Measurements from ENCODE around the gene KLK15. TPM values are rescaled to one million over a fixed set of nuclear protein-coding genes. Genes with fewer than 3 reads are reported as not detected.

Gene KLK15
- total and polyA plus RNA-seq, 5 experiments from 2014 or later = not detected

Other genes with a start within 250 kb of the KLK15 start
- 1 to 10 TPM; 2.7 TPM for gene SYT3, start 193.7 kb downstream of the KLK15 start, total RNA-seq
- 1 to 10 TPM in 1 of 3 donors, under 1 TPM in 2; 0.51 to 1.7 (median 0.51) TPM for gene SYT3, start 193.7 kb downstream of the KLK15 start, polyA plus RNA-seq
- 1 to 10 TPM; 1.9 to 2.4 TPM for gene C19orf81, start 184.1 kb downstream of the KLK15 start, total RNA-seq
- gene C19orf81, start 184.1 kb downstream of the KLK15 start, polyA plus RNA-seq = 1 to 10 TPM; 1.2 to 5.3 (median 1.8) TPM
- gene SHANK1, start 113.8 kb downstream of the KLK15 start, total RNA-seq = under 1 TPM; 0.26 to 0.30 TPM
- under 1 TPM in 2 of 3 donors, not detected in 1; 0.43 to 0.96 TPM for gene SHANK1, start 113.8 kb downstream of the KLK15 start, polyA plus RNA-seq
- 10 to 100 TPM; 12.4 to 14.0 TPM for gene CLEC11A, start 110.2 kb downstream of the KLK15 start, total RNA-seq
- 10 to 100 TPM in 2 of 3 donors, 1 to 10 TPM in 1; 9.4 to 15.8 (median 11.1) TPM for gene CLEC11A, start 110.2 kb downstream of the KLK15 start, polyA plus RNA-seq
- not detected for gene GPR32, start 63.1 kb downstream of the KLK15 start, total RNA-seq
- not detected for gene GPR32, start 63.1 kb downstream of the KLK15 start, polyA plus RNA-seq
- not detected for gene ACP4, start 43.2 kb downstream of the KLK15 start, total RNA-seq
- gene ACP4, start 43.2 kb downstream of the KLK15 start, polyA plus RNA-seq = under 1 TPM in 1 of 3 donors, not detected in 2; 0.14 TPM
- not detected for gene KLK1, start 9.8 kb downstream of the KLK15 start, total RNA-seq
- gene KLK1, start 9.8 kb downstream of the KLK15 start, polyA plus RNA-seq = not detected
- not detected for gene KLK3, start 21.3 kb upstream of the KLK15 start, total RNA-seq
- not detected for gene KLK3, start 21.3 kb upstream of the KLK15 start, polyA plus RNA-seq
- gene KLK2, start 39.9 kb upstream of the KLK15 start, total RNA-seq = not detected
- gene KLK2, start 39.9 kb upstream of the KLK15 start, polyA plus RNA-seq = not detected
- not detected for gene KLK4, start 77.8 kb upstream of the KLK15 start, total RNA-seq
- gene KLK4, start 77.8 kb upstream of the KLK15 start, polyA plus RNA-seq = not detected
- not detected for gene KLK5, start 119.5 kb upstream of the KLK15 start, total RNA-seq
- not detected for gene KLK5, start 119.5 kb upstream of the KLK15 start, polyA plus RNA-seq
- not detected for gene KLK6, start 136.0 kb upstream of the KLK15 start, total RNA-seq
- gene KLK6, start 136.0 kb upstream of the KLK15 start, polyA plus RNA-seq = not detected
- not detected for gene KLK7, start 150.3 kb upstream of the KLK15 start, total RNA-seq
- gene KLK7, start 150.3 kb upstream of the KLK15 start, polyA plus RNA-seq = not detected
- not detected for gene KLK8, start 168.0 kb upstream of the KLK15 start, total RNA-seq
- gene KLK8, start 168.0 kb upstream of the KLK15 start, polyA plus RNA-seq = not detected
- gene KLK10, start 186.1 kb upstream of the KLK15 start, total RNA-seq = not detected
- gene KLK10, start 186.1 kb upstream of the KLK15 start, polyA plus RNA-seq = not detected
- not detected for gene KLK11, start 193.0 kb upstream of the KLK15 start, total RNA-seq
- not detected for gene KLK11, start 193.0 kb upstream of the KLK15 start, polyA plus RNA-seq
- not detected for gene KLK12, start 201.4 kb upstream of the KLK15 start, total RNA-seq
- gene KLK12, start 201.4 kb upstream of the KLK15 start, polyA plus RNA-seq = not detected
- not detected for gene KLK13, start 231.5 kb upstream of the KLK15 start, total RNA-seq
- gene KLK13, start 231.5 kb upstream of the KLK15 start, polyA plus RNA-seq = not detected
- gene KLK14, start 249.3 kb upstream of the KLK15 start, total RNA-seq = 1 to 10 TPM; 1.1 to 1.5 TPM
- not detected for gene KLK14, start 249.3 kb upstream of the KLK15 start, polyA plus RNA-seq

Measured in naive thymus-derived CD8-positive, alpha-beta T cell (primary cell).